SK-N-SH (cell line): ENCODE measurements around the gene PYGM. TPM values are rescaled to one million over a fixed set of nuclear protein-coding genes. Genes with fewer than 3 reads are reported as not detected.
A peak's percentile ranks its signal among the peaks of the same experiment; 100 is the strongest.

Experiments used
- CTCF ChIA-PET: fragments of 300-600, 350-600 bp; formaldehyde crosslinking; extraction: SDS; loops from one replicate; lab custom pipeline; 2021; lab: Yijun Ruan, JAX
- POLR2A ChIA-PET: fragments of 350-600 bp; sonication (Branson Sonifier 250); formaldehyde crosslinking; extraction: SDS; loops from one replicate; lab custom pipeline; 2020; ENCODE audit warnings: antibody characterized with exemption, inconsistent platforms; lab: Yijun Ruan, JAX
- DNase-seq: peaks from one replicate; pipeline ENCODE4 v3.0.0; 2012
- H2AFZ ChIP-seq: fragments of 200-600 bp; sonication (generic); 2 replicates; pipeline ENCODE4 v1.8.1; 2016; ENCODE audit warnings: antibody characterized with exemption, mild to moderate bottlenecking, low read depth
- H3F3A ChIP-seq: fragments of 200-600 bp; sonication (generic); replicated peaks from 2 replicates; pipeline ENCODE3; 2016; ENCODE audit warnings: antibody characterized with exemption, mild to moderate bottlenecking; ENCODE audit not compliant: insufficient read depth
- H3K27ac ChIP-seq, 2 experiments: fragments of 200-500 bp in 1 of 2; fragments of 200-600 bp in 1 of 2; sonication (Bioruptor generic) in 1 of 2; sonication (generic), shearing (Covaris generic) in 1 of 2; 2 replicates each; pipeline versions ENCODE4 v1.5.1 to v1.6.1; 2014 to 2016; ENCODE audit warnings: low read depth in 2 of 2, inconsistent platforms in 1 of 2, low read length in 1 of 2, mild to moderate bottlenecking in 1 of 2, mixed read lengths in 1 of 2
- H3K27me3 ChIP-seq: fragments of 200-600 bp; sonication (generic), shearing (Covaris generic); 2 replicates; pipeline ENCODE4 v1.6.1; 2016; ENCODE audit warnings: mixed run types; ENCODE audit not compliant: insufficient read depth
- H3K36me3 ChIP-seq, 2 experiments: fragments of 200-500 bp in 1 of 2; fragments of 200-600 bp in 1 of 2; sonication (Bioruptor generic) in 1 of 2; sonication (generic) in 1 of 2; replicated peaks in 1 of 2; 2 replicates each; pipeline versions ENCODE3 to v1.5.1; 2014 to 2016; ENCODE audit warnings: low read length in 1 of 2, mild to moderate bottlenecking in 1 of 2; ENCODE audit not compliant: insufficient read depth in 2 of 2, control insufficient read depth in 1 of 2
- H3K4me1 ChIP-seq, 2 experiments: fragments of 200-500 bp in 1 of 2; fragments of 200-600 bp in 1 of 2; sonication (Bioruptor generic) in 1 of 2; sonication (generic), shearing (Covaris generic) in 1 of 2; 2 replicates each; pipeline versions ENCODE4 v1.5.1 to v1.6.1; 2014 to 2016; ENCODE audit warnings: low read depth in 1 of 2, low read length in 1 of 2, mixed run types in 1 of 2; ENCODE audit not compliant: insufficient read depth in 2 of 2, control insufficient read depth in 1 of 2
- H3K4me2 ChIP-seq: fragments of 200-600 bp; sonication (generic), shearing (Covaris generic); 2 replicates; pipeline ENCODE4 v1.6.1; 2017; ENCODE audit warnings: mixed run types
- H3K4me3 ChIP-seq, 2 experiments: fragments of 200-500 bp in 1 of 2; fragments of 200-600 bp in 1 of 2; sonication (Bioruptor generic) in 1 of 2; sonication (generic), shearing (Covaris generic) in 1 of 2; 2 replicates each; pipeline versions ENCODE4 v1.5.1 to v1.8.1; 2014 to 2016; ENCODE audit warnings: low read depth in 2 of 2, inconsistent platforms in 1 of 2, low read length in 1 of 2, mild to moderate bottlenecking in 1 of 2, mixed read lengths in 1 of 2, moderate library complexity in 1 of 2
- H3K79me2 ChIP-seq: fragments of 200-600 bp; sonication (generic); 2 replicates; pipeline ENCODE4 v1.8.1; 2017; ENCODE audit warnings: mild to moderate bottlenecking; ENCODE audit not compliant: insufficient read depth
- H3K9ac ChIP-seq: fragments of 200-600 bp; sonication (generic); 2 replicates; pipeline ENCODE4 v1.6.1; 2017; ENCODE audit warnings: mixed run types
- H3K9me2 ChIP-seq: fragments of 200-600 bp; sonication (generic); 2 replicates; pipeline ENCODE4 v1.6.1; 2017; ENCODE audit warnings: mixed run types
- H3K9me3 ChIP-seq: fragments of 200-600 bp; sonication (generic); 2 replicates; pipeline ENCODE4 v1.6.1; 2017; ENCODE audit warnings: mixed run types, mild to moderate bottlenecking, moderate library complexity
- H4K20me1 ChIP-seq: fragments of 200-600 bp; sonication (generic); 2 replicates; pipeline ENCODE4 v1.6.1; 2017; ENCODE audit warnings: mild to moderate bottlenecking, mixed run types; ENCODE audit not compliant: insufficient read depth
- CHD2 ChIP-seq: fragments of 150-350 bp; IDR thresholded peaks from 2 replicates; pipeline ENCODE4 v1.6.1; 2018; ENCODE audit warnings: low read length; ENCODE audit not compliant: partially characterized antibody
- CTCF ChIP-seq: fragments of 200-600 bp; sonication (generic); IDR thresholded peaks from 2 replicates; pipeline ENCODE4 v1.6.1; 2017; ENCODE audit warnings: antibody characterized with exemption, mild to moderate bottlenecking, moderate library complexity
- EZH2phosphoT487 ChIP-seq: fragments of 200-600 bp; sonication (generic); IDR thresholded peaks from 2 replicates; pipeline ENCODE4 v1.6.1; 2017; ENCODE audit warnings: low read depth, mixed run types, mild to moderate bottlenecking, antibody characterized with exemption, moderate library complexity, borderline replicate concordance
- FOXM1 ChIP-seq: IDR thresholded peaks from 2 replicates; pipeline ENCODE4 v1.4.0; 2012; ENCODE audit warnings: low read depth, mild to moderate bottlenecking
- GABPA ChIP-seq: IDR thresholded peaks from 2 replicates; pipeline ENCODE4 v1.4.0; 2012; ENCODE audit warnings: low read depth, mild to moderate bottlenecking
- IRF3 ChIP-seq: fragments of 150-350 bp; IDR thresholded peaks from 2 replicates; pipeline ENCODE4 v1.6.1; 2016; ENCODE audit warnings: mild to moderate bottlenecking, low read depth, low read length
- JUND ChIP-seq: IDR thresholded peaks from 2 replicates; pipeline ENCODE4 v1.4.0; 2012
- MAX ChIP-seq: IDR thresholded peaks from 2 replicates; pipeline ENCODE4 v1.4.0; 2012; ENCODE audit warnings: low read depth
- MXI1 ChIP-seq: IDR thresholded peaks from 2 replicates; pipeline ENCODE4 v1.6.1; 2012; ENCODE audit warnings: mild to moderate bottlenecking, low read depth, low read length, improper control_type of control experiment
- POLR2AphosphoS5 ChIP-seq: IDR thresholded peaks from 2 replicates; pipeline ENCODE4 v1.6.1; 2012; ENCODE audit warnings: low read depth, low read length
- SMC3 ChIP-seq: IDR thresholded peaks from 2 replicates; pipeline ENCODE4 v1.6.1; 2012; ENCODE audit warnings: low read depth, low read length, improper control_type of control experiment
- TAF1 ChIP-seq: IDR thresholded peaks from 2 replicates; pipeline ENCODE4 v1.6.1; 2012; ENCODE audit warnings: low read depth, mild to moderate bottlenecking, low read length, moderate library complexity, borderline replicate concordance
- TCF12 ChIP-seq: IDR thresholded peaks from 2 replicates; pipeline ENCODE4 v1.4.0; 2012
- WGBS: methylation state at CpG from one replicate; pipeline ENCODE4 v1.1.6; 2017; ENCODE audit warnings: low lambda C conversion rate; 5-methylcytosine and 5-hydroxymethylcytosine counted together
- polyA plus RNA-seq, 3 experiments: library from polyadenylated mRNA; depleted of rRNA; stranded (reverse); fragments of >200 nt; gene quantifications; 2 replicates each; pipeline ENCODE4 v1.2.3, GENCODE V29; 2012

Gene PYGM
- polyA plus RNA-seq, 1 of the 3 experiments (the other 2 are of a cell fraction) = 0.08 TPM

GRCh38 chr11:64803158-64803845, 43.5 kb upstream of the PYGM start, which contains the start of gene MAP4K2:
TSS of gene MAP4K2 (minus strand) at chr11:64803214. CDS start at chr11:64803149, 65 bp downstream.
- H3K9ac ChIP-seq = peak within 1 kb of the TSS; percentile 81
- no peaks in the 10 kb centered on the region for H3K9me2 ChIP-seq
- H3K27me3 ChIP-seq = no peaks in the 10 kb centered on the region
- peaks cover 3% of the 10 kb centered on the region for H3F3A ChIP-seq
- peaks cover 7 to 20% of the 10 kb centered on the region in 2 experiments; a peak in 2 of 4 replicates for H3K4me1 ChIP-seq
- peak within 1 kb of the TSS; percentile 69 to 78 for H3K4me3 ChIP-seq
- H4K20me1 ChIP-seq = no peaks in the 10 kb centered on the region
- CTCF ChIA-PET = interaction anchor here (0.8 to 3.3 kb wide), 7 partner anchors 9 to 115 kb away, joined by 3 to 20 read pairs (median 4); partner anchors contain the start of genes CDC42BPG and RASGRP2
- no peaks in the 10 kb centered on the region; the same call in 1 of the 2 replicates for H3K79me2 ChIP-seq
- TF ChIP-seq CTCF (peak; percentile 38), EZH2phosphoT487 (no peak), TAF1 (peak; percentile 7; the same call in 1 of the 2 replicates), GABPA (0 out of 2 replicates have a peak, but pooled peaks have one; percentile 32), CHD2 (no peak), SMC3 (no peak), TCF12 (no peak), MXI1 (0 out of 2 replicates have a peak, but pooled peaks have one; percentile 29), IRF3 (no peak), JUND (no peak), FOXM1 (no peak), POLR2AphosphoS5 (peak; percentile 50; the same call in 1 of the 2 replicates), MAX (no peak)
- H3K36me3 ChIP-seq = peaks cover 0 to 41% of the 10 kb centered on the region in 2 experiments
- POLR2A ChIA-PET = no interaction called here
- peak within 1 kb of the TSS; percentile 89 to 90 for H3K27ac ChIP-seq
- peak within 1 kb of the TSS; percentile 89 for H3K4me2 ChIP-seq
- H2AFZ ChIP-seq = peak within 1 kb of the TSS; percentile 75
- DNase-seq = peak; percentile 98
- no peaks in the 10 kb centered on the region for H3K9me3 ChIP-seq
- under 1% methylated on average over 14 of the region's 58 CpGs for WGBS
